ENCODE data around the gene PCIF1.

- TF ChIP-seq CTCF (IDR thresholded peaks at IDR 0.05; ENCODE audit: low read depth, low read length, poor library complexity, severe bottlenecking) (no peak), EZH2phosphoT487 (IDR thresholded peaks at IDR 0.05; ENCODE audit: borderline replicate concordance, low read length) (no peak)
Observed at GRCh38 chr20:45926731-45927070, 7.8 kb upstream of the PCIF1 start.
